T-helper 17 cell (primary cell): ENCODE results near the gene GOLPH3L. TPM values are rescaled to one million over a fixed set of nuclear protein-coding genes. Genes with fewer than 3 reads are reported as not detected.
A peak's percentile ranks its signal among the peaks of the same experiment; 100 is the strongest.
"Not testable (repeated sequence)": the region's sequence is repeated elsewhere in the genome, so short reads cannot be mapped to it uniquely, and the experiment has no call there.

Experiments
- ATAC-seq: fragments of 150-1000 bp; cut with Tn5 transposase; 2 replicates; pipeline ENCODE4 v1.10.0; 2021; ENCODE audit warnings: mild to moderate bottlenecking, moderate library complexity
- DNase-seq, 3 donors: peaks; one replicate each; pipeline versions ENCODE4 v3.0.0 to v3.0.0-alpha.2; 2020 to 2021
- H3K9me3 ChIP-seq: one replicate; pipeline ENCODE4 v1.7.0; 2013; ENCODE audit warnings: low read length, mild to moderate bottlenecking; ENCODE audit not compliant: control insufficient read depth, poor library complexity, severe bottlenecking
- H3K27ac Mint-ChIP-seq: one replicate; pipeline ENCODE4 v1.8.0; 2022; ENCODE audit warnings: mild to moderate bottlenecking, moderate library complexity, mixed read lengths
- H3K27me3 Mint-ChIP-seq: one replicate; pipeline ENCODE4 v1.8.0; 2022; ENCODE audit warnings: mixed read lengths
- H3K36me3 Mint-ChIP-seq: one replicate; pipeline ENCODE4 v1.8.0; 2022; ENCODE audit warnings: low read depth, mixed read lengths
- H3K4me1 Mint-ChIP-seq: one replicate; pipeline ENCODE4 v1.8.0; 2022; ENCODE audit warnings: mild to moderate bottlenecking, mixed read lengths
- H3K4me3 Mint-ChIP-seq: one replicate; pipeline ENCODE4 v1.8.0; 2022; ENCODE audit warnings: mild to moderate bottlenecking, moderate library complexity, mixed read lengths
- total RNA-seq, 4 donors: library from RNA in 2 of 4; stranded (reverse) in 2 of 4; gene quantifications; one replicate each; pipeline ENCODE4 v1.2.3 and lab custom pipeline; 2022 to 2026

Gene GOLPH3L
- total RNA-seq, 2 donors from 2014 or later: 7.0 to 9.1 TPM

- H3K36me3 Mint-ChIP-seq: peaks cover 2% of the 10 kb centered on the region
- DNase-seq: no peak
- no peak overlapping the region for H3K4me3 Mint-ChIP-seq
- H3K27me3 Mint-ChIP-seq: no peaks in the 10 kb centered on the region
- ATAC-seq: no peak
- H3K4me1 Mint-ChIP-seq: peaks cover 16% of the 10 kb centered on the region
- H3K9me3 ChIP-seq: no peaks in the 10 kb centered on the region
- no peak overlapping the region for H3K27ac Mint-ChIP-seq
These were observed 95.4 kb downstream of the GOLPH3L start for GRCh38 chr1:150601540-150601939.

GRCh38 chr1:150598346-150598745 is 98.6 kb downstream of the GOLPH3L start:
- not testable (repeated sequence) for H3K36me3 Mint-ChIP-seq

GRCh38 chr1:150596976-150597375 is 100.0 kb downstream of the GOLPH3L start:
- Mint-ChIP-seq H3K4me1 (peaks cover 24% of the 10 kb centered on the region), H3K27ac (peak overlapping the region; percentile 95), H3K27me3 (no peaks in the 10 kb centered on the region), H3K36me3 (peaks cover 2% of the 10 kb centered on the region), H3K4me3 (peak overlapping the region; percentile 39)
- DNase-seq: no peak
- ATAC-seq: no peak
- no peaks in the 10 kb centered on the region for H3K9me3 ChIP-seq

More at GRCh38 chr1:150598346-150598745, 98.6 kb downstream of the GOLPH3L start:
- H3K9me3 ChIP-seq, DNase-seq, H3K27me3 Mint-ChIP-seq, H3K4me3 Mint-ChIP-seq, ATAC-seq: not testable (repeated sequence)
- peaks cover 23% of the 10 kb centered on the region for H3K4me1 Mint-ChIP-seq
- H3K27ac Mint-ChIP-seq: peak overlapping the region; percentile 95

Other genes with a start within 250 kb of the GOLPH3L start
- 10 to 100 TPM; 28.5 to 32.9 TPM for gene TARS2, start 209.7 kb downstream of the GOLPH3L start, total RNA-seq
- under 1 TPM; 0.25 to 0.70 TPM for gene ECM1, start 189.0 kb downstream of the GOLPH3L start, total RNA-seq
- 1 to 10 TPM in 1 of 2 donors, not detected in 1; 1.1 TPM for gene FALEC, start 181.4 kb downstream of the GOLPH3L start, total RNA-seq
- 1 to 10 TPM in 1 of 2 donors, under 1 TPM in 1; 0.39 to 1.6 TPM for gene ADAMTSL4, start 147.7 kb downstream of the GOLPH3L start, total RNA-seq
- 1,000 to 10,000 TPM in 1 of 2 donors, 100 to 1,000 TPM in 1; 776 to 1,091 TPM for gene MCL1, start 117.5 kb downstream of the GOLPH3L start, total RNA-seq
- 100 to 1,000 TPM; 152 to 173 TPM for gene ENSA, start 67.5 kb downstream of the GOLPH3L start, total RNA-seq
- gene HORMAD1, start 23.7 kb upstream of the GOLPH3L start, total RNA-seq: under 1 TPM in 1 of 2 donors, not detected in 1; 0.80 TPM
- gene CTSS, start 68.6 kb upstream of the GOLPH3L start, total RNA-seq: 100 to 1,000 TPM; 103 to 139 TPM
- 10 to 100 TPM in 1 of 2 donors, 1 to 10 TPM in 1; 8.7 to 10.4 TPM for gene CTSK, start 111.1 kb upstream of the GOLPH3L start, total RNA-seq
- gene ARNT, start 179.4 kb upstream of the GOLPH3L start, total RNA-seq: 10 to 100 TPM; 27.3 to 32.3 TPM
- not detected for gene CTXND2, start 190.0 kb upstream of the GOLPH3L start, total RNA-seq
- gene SETDB1, start 229.2 kb upstream of the GOLPH3L start, total RNA-seq: 10 to 100 TPM; 44.0 to 51.0 TPM